ENCODE results near the gene PCDHGC4.
A peak's percentile ranks its signal among the peaks of the same experiment; 100 is the strongest.

Gene PCDHGC4

GRCh38 chr5:141484641-141485311 is at the start of gene PCDHGC4:
PCDHGC4 (plus strand) TSS chr5:141485030; CDS start chr5:141485174, 144 bp downstream.
- peaks cover 19% of the 10 kb centered on the region for H3K27me3 ChIP-seq (ENCODE audit: control insufficient read depth, insufficient read depth, low read length)
- H3K4me1 ChIP-seq (ENCODE audit: control insufficient read depth, low read depth, low read length): peaks cover 23% of the 10 kb centered on the region
- H3K4me3 ChIP-seq (ENCODE audit: low read length): peak within 1 kb of the TSS; percentile 91
- peaks cover 3% of the 10 kb centered on the region for H3K36me3 ChIP-seq (ENCODE audit: control insufficient read depth, low read depth, low read length)
- H3K9me3 ChIP-seq (ENCODE audit: control insufficient read depth, low read depth, low read length): no peaks in the 10 kb centered on the region
- H3K9ac ChIP-seq (ENCODE audit: low read length): peak within 1 kb of the TSS; percentile 56
- peak within 1 kb of the TSS; percentile 76 for H3K27ac ChIP-seq (ENCODE audit: low read length)

GRCh38 chr5:141437221-141437620 is 47.6 kb upstream of the PCDHGC4 start:
- H3K4me3 ChIP-seq (ENCODE audit: low read length): no peak overlapping the region
- no peaks in the 10 kb centered on the region for H3K36me3 ChIP-seq (ENCODE audit: control insufficient read depth, low read depth, low read length)
- peaks cover 5% of the 10 kb centered on the region for H3K9me3 ChIP-seq (ENCODE audit: control insufficient read depth, low read depth, low read length)
- H3K4me1 ChIP-seq (ENCODE audit: control insufficient read depth, low read depth, low read length): no peaks in the 10 kb centered on the region
- H3K27me3 ChIP-seq (ENCODE audit: control insufficient read depth, insufficient read depth, low read length): no peaks in the 10 kb centered on the region
- H3K27ac ChIP-seq (ENCODE audit: low read length): no peak overlapping the region
- H3K9ac ChIP-seq (ENCODE audit: low read length): no peak overlapping the region

- Histone ChIP-seq H3K9me3 (ENCODE audit: control insufficient read depth, low read depth, low read length) (no peaks in the 10 kb centered on the region), H3K4me1 (ENCODE audit: control insufficient read depth, low read depth, low read length) (no peaks in the 10 kb centered on the region), H3K27ac (ENCODE audit: low read length) (no peak overlapping the region), H3K36me3 (ENCODE audit: control insufficient read depth, low read depth, low read length) (no peaks in the 10 kb centered on the region), H3K27me3 (ENCODE audit: control insufficient read depth, insufficient read depth, low read length) (no peaks in the 10 kb centered on the region), H3K9ac (ENCODE audit: low read length) (no peak overlapping the region), H3K4me3 (ENCODE audit: low read length) (no peak overlapping the region)
Measured at GRCh38 chr5:141439411-141440141, 45.3 kb upstream of the PCDHGC4 start.

- H3K9ac ChIP-seq (ENCODE audit: low read length): no peak overlapping the region
- H3K27me3 ChIP-seq (ENCODE audit: control insufficient read depth, insufficient read depth, low read length): no peaks in the 10 kb centered on the region
- H3K4me1 ChIP-seq (ENCODE audit: control insufficient read depth, low read depth, low read length): no peaks in the 10 kb centered on the region
- H3K27ac ChIP-seq (ENCODE audit: low read length): no peak overlapping the region
- no peak overlapping the region for H3K4me3 ChIP-seq (ENCODE audit: low read length)
- no peaks in the 10 kb centered on the region for H3K9me3 ChIP-seq (ENCODE audit: control insufficient read depth, low read depth, low read length)
- H3K36me3 ChIP-seq (ENCODE audit: control insufficient read depth, low read depth, low read length): no peaks in the 10 kb centered on the region
Measured at GRCh38 chr5:141440341-141440740, 44.5 kb upstream of the PCDHGC4 start.

GRCh38 chr5:141441571-141442170 is 43.2 kb upstream of the PCDHGC4 start:
- no peak overlapping the region for H3K27ac ChIP-seq (ENCODE audit: low read length)
- no peaks in the 10 kb centered on the region for H3K4me1 ChIP-seq (ENCODE audit: control insufficient read depth, low read depth, low read length)
- H3K9ac ChIP-seq (ENCODE audit: low read length): no peak overlapping the region
- H3K36me3 ChIP-seq (ENCODE audit: control insufficient read depth, low read depth, low read length): no peaks in the 10 kb centered on the region
- H3K27me3 ChIP-seq (ENCODE audit: control insufficient read depth, insufficient read depth, low read length): no peaks in the 10 kb centered on the region
- H3K4me3 ChIP-seq (ENCODE audit: low read length): no peak overlapping the region
- H3K9me3 ChIP-seq (ENCODE audit: control insufficient read depth, low read depth, low read length): no peaks in the 10 kb centered on the region

- Histone ChIP-seq H3K9ac (ENCODE audit: low read length) (no peak overlapping the region), H3K27ac (ENCODE audit: low read length) (no peak overlapping the region), H3K36me3 (ENCODE audit: control insufficient read depth, low read depth, low read length) (no peaks in the 10 kb centered on the region), H3K4me3 (ENCODE audit: low read length) (no peak overlapping the region), H3K27me3 (ENCODE audit: control insufficient read depth, insufficient read depth, low read length) (no peaks in the 10 kb centered on the region), H3K9me3 (ENCODE audit: control insufficient read depth, low read depth, low read length) (no peaks in the 10 kb centered on the region), H3K4me1 (ENCODE audit: control insufficient read depth, low read depth, low read length) (no peaks in the 10 kb centered on the region)
Measured at GRCh38 chr5:141465351-141465750, 19.5 kb upstream of the PCDHGC4 start.

- Histone ChIP-seq H3K9me3 (ENCODE audit: control insufficient read depth, low read depth, low read length) (no peaks in the 10 kb centered on the region), H3K9ac (ENCODE audit: low read length) (peak within 1 kb of the TSS; percentile 43), H3K27me3 (ENCODE audit: control insufficient read depth, insufficient read depth, low read length) (peaks cover 31% of the 10 kb centered on the region), H3K36me3 (ENCODE audit: control insufficient read depth, low read depth, low read length) (no peaks in the 10 kb centered on the region), H3K4me3 (ENCODE audit: low read length) (peak within 1 kb of the TSS; percentile 66), H3K4me1 (ENCODE audit: control insufficient read depth, low read depth, low read length) (no peaks in the 10 kb centered on the region), H3K27ac (ENCODE audit: low read length) (no peak within 1 kb of the TSS)
Measured at GRCh38 chr5:141475625-141476131, 9.2 kb upstream of the PCDHGC4 start, which contains the start of gene PCDHGC3. PCDHGC3 (plus strand) TSS chr5:141475966; CDS start chr5:141476117, 151 bp downstream.

GRCh38 chr5:141476132-141476911 is 8.5 kb upstream of the PCDHGC4 start:
- Histone ChIP-seq H3K4me3 (ENCODE audit: low read length) (peak overlapping the region; percentile 66), H3K4me1 (ENCODE audit: control insufficient read depth, low read depth, low read length) (no peaks in the 10 kb centered on the region), H3K36me3 (ENCODE audit: control insufficient read depth, low read depth, low read length) (no peaks in the 10 kb centered on the region), H3K9me3 (ENCODE audit: control insufficient read depth, low read depth, low read length) (no peaks in the 10 kb centered on the region), H3K27me3 (ENCODE audit: control insufficient read depth, insufficient read depth, low read length) (peaks cover 31% of the 10 kb centered on the region), H3K9ac (ENCODE audit: low read length) (peak overlapping the region; percentile 43), H3K27ac (ENCODE audit: low read length) (no peak overlapping the region)

GRCh38 chr5:141477044-141477575 is 7.7 kb upstream of the PCDHGC4 start:
- Histone ChIP-seq H3K9me3 (ENCODE audit: control insufficient read depth, low read depth, low read length) (no peaks in the 10 kb centered on the region), H3K4me3 (ENCODE audit: low read length) (peak overlapping the region; percentile 66), H3K9ac (ENCODE audit: low read length) (no peak overlapping the region)

GRCh38 chr5:141477815-141478214 is 7.0 kb upstream of the PCDHGC4 start:
- H3K9me3 ChIP-seq (ENCODE audit: control insufficient read depth, low read depth, low read length): no peaks in the 10 kb centered on the region
- no peak overlapping the region for H3K9ac ChIP-seq (ENCODE audit: low read length)
- no peaks in the 10 kb centered on the region for H3K4me1 ChIP-seq (ENCODE audit: control insufficient read depth, low read depth, low read length)
- no peaks in the 10 kb centered on the region for H3K36me3 ChIP-seq (ENCODE audit: control insufficient read depth, low read depth, low read length)
- H3K27me3 ChIP-seq (ENCODE audit: control insufficient read depth, insufficient read depth, low read length): peaks cover 31% of the 10 kb centered on the region
- no peak overlapping the region for H3K4me3 ChIP-seq (ENCODE audit: low read length)
- no peak overlapping the region for H3K27ac ChIP-seq (ENCODE audit: low read length)

More at GRCh38 chr5:141477044-141477575, 7.7 kb upstream of the PCDHGC4 start:
- H3K27ac ChIP-seq (ENCODE audit: low read length): no peak overlapping the region
- H3K4me1 ChIP-seq (ENCODE audit: control insufficient read depth, low read depth, low read length): no peaks in the 10 kb centered on the region
- H3K27me3 ChIP-seq (ENCODE audit: control insufficient read depth, insufficient read depth, low read length): peaks cover 31% of the 10 kb centered on the region
- no peaks in the 10 kb centered on the region for H3K36me3 ChIP-seq (ENCODE audit: control insufficient read depth, low read depth, low read length)

Measured in iPS-18a (cell line).